COLO668 (cell line): Measurements from ENCODE around the gene CFP.

Experiments
- DNase-seq: peaks from one replicate; lab custom pipeline; 2025; ENCODE audit not compliant: unreplicated experiment; lab: John Stamatoyannopoulos, UW

The CFP gene

GRCh38 chrX:47638816-47639215 lies 9.1 kb upstream of the CFP start:
- DNase-seq = no peak

GRCh38 chrX:47637546-47638195 lies 7.9 kb upstream of the CFP start:
- DNase-seq = no peak

- no peak for DNase-seq
These were observed 5.3 kb upstream of the CFP start for GRCh38 chrX:47634871-47635575.

- DNase-seq = no peak
These were observed 4.2 kb upstream of the CFP start for GRCh38 chrX:47633689-47634590.

- no peak for DNase-seq
These were observed 2.9 kb upstream of the CFP start for GRCh38 chrX:47632666-47633065.

GRCh38 chrX:47631676-47632075 lies 1.9 kb upstream of the CFP start:
- no peak for DNase-seq

GRCh38 chrX:47628982-47629381 lies 748 bp downstream of the CFP start:
- DNase-seq = no peak

- no peak for DNase-seq
These were observed 4.4 kb downstream of the CFP start for GRCh38 chrX:47625365-47625764.

GRCh38 chrX:47623540-47624027 lies 6.1 kb downstream of the CFP start:
- peak; percentile 75 for DNase-seq

GRCh38 chrX:47621851-47622250 lies 7.9 kb downstream of the CFP start:
- no peak for DNase-seq

GRCh38 chrX:47620303-47620685 lies 9.4 kb downstream of the CFP start:
- DNase-seq = no peak

GRCh38 chrX:47619486-47620302 lies 10.0 kb downstream of the CFP start, which contains the start of gene SYN1:
SYN1 (minus strand) TSS chrX:47619857; CDS start chrX:47619728, 129 bp downstream.
- peak; percentile 92 for DNase-seq

- peak; percentile 23 for DNase-seq
These were observed 10.7 kb downstream of the CFP start for GRCh38 chrX:47618923-47619485.

- no peak for DNase-seq
These were observed 15.1 kb downstream of the CFP start for GRCh38 chrX:47614618-47615017.

GRCh38 chrX:47613082-47613481 lies 16.6 kb downstream of the CFP start:
- no peak for DNase-seq

- no peak for DNase-seq
These were observed 17.3 kb downstream of the CFP start for GRCh38 chrX:47612418-47612817.

- no peak for DNase-seq
These were observed 17.8 kb downstream of the CFP start for GRCh38 chrX:47611926-47612325.

- no peak for DNase-seq
These were observed 18.2 kb downstream of the CFP start for GRCh38 chrX:47611489-47611888.

GRCh38 chrX:47610511-47610910 lies 19.2 kb downstream of the CFP start:
- DNase-seq = no peak

- DNase-seq = no peak
These were observed 21.5 kb downstream of the CFP start for GRCh38 chrX:47608130-47608810.
